ENCODE data around the gene ZDHHC3. TPM values are rescaled to one million over a fixed set of nuclear protein-coding genes. Genes with fewer than 3 reads are reported as not detected.

Gene ZDHHC3
- total and polyA plus RNA-seq, 8 donors, result 86.8 to 134 (median 123) TPM

DNA sequence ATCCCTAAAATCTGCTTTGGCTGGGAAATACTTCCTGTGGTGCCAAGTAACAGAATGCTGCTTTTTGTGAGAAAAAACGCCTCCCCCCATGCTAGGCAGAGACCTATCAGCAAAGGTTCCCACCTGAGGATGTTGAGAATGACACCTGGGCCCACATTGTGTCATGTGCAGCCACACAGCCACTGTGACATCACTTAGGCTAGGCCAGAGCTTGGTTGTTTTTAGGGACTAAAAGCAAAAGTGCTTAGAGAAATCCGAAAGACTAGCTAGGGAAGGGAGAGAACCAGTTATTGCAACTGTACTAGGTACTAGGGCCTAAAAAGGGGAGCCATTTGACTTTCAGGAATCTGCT, 6.2 kb downstream of the ZDHHC3 start:
- Histone ChIP-seq H3K4me3 (no peak overlapping the region), H3K36me3 (no peaks in the 10 kb centered on the region), H3K4me1 (peaks cover 13 to 87% of the 10 kb centered on the region in 2 donors), H3K27me3 (no peaks in the 10 kb centered on the region), H3K9me3 (no peaks in the 10 kb centered on the region), H3K27ac (peak overlapping the region in 1 of 2 donors; percentile 73)
- ATAC-seq (no peak), DNase-seq (no peak)
- TF ChIP-seq, protein P1, sequence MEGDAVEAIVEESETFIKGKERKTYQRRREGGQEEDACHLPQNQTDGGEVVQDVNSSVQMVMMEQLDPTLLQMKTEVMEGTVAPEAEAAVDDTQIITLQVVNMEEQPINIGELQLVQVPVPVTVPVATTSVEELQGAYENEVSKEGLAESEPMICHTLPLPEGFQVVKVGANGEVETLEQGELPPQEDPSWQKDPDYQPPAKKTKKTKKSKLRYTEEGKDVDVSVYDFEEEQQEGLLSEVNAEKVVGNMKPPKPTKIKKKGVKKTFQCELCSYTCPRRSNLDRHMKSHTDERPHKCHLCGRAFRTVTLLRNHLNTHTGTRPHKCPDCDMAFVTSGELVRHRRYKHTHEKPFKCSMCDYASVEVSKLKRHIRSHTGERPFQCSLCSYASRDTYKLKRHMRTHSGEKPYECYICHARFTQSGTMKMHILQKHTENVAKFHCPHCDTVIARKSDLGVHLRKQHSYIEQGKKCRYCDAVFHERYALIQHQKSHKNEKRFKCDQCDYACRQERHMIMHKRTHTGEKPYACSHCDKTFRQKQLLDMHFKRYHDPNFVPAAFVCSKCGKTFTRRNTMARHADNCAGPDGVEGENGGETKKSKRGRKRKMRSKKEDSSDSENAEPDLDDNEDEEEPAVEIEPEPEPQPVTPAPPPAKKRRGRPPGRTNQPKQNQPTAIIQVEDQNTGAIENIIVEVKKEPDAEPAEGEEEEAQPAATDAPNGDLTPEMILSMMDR (IDR thresholded peaks at IDR 0.05), result no peak
- intact Hi-C loops (cut with DNase I), result no loop called here

DNA sequence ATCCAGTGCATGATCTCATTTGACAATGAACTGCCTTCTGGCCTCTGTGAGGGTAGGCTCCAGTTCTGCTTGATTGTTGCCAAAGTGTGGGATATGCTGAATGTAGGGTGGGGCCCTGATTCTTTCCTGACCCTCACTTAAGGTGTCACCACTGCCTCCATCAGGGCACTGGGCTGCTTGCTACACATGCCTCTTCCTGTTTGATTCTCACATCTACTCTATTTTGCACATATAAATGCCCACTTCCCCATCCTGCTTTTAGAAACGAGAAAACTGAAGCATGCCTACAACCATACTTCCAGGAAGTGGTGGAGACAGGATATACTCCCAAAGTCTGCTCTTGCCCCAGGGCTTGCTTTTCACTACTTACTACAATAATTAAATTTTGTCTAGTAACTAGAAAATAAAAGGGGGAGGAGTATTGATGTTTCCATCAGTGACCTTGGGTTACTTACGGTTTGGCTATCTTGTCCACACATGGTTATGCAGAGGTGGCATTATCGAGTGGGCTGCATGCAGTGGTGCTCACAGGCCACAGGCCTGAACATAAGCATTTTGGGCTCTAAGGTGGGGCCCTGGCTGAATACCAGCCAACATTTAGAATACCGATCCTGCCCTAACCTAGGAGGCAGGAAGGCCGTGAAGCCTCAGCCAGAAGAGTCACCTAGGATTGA, 6.7 kb downstream of the ZDHHC3 start:
- H3K9me3 ChIP-seq, result no peaks in the 10 kb centered on the region
- no peak for ATAC-seq
- no peak overlapping the region for H3K4me3 ChIP-seq
- no peak for DNase-seq
- H3K4me1 ChIP-seq, result peaks cover 8 to 87% of the 10 kb centered on the region in 2 donors
- H3K36me3 ChIP-seq, result no peaks in the 10 kb centered on the region
- peak overlapping the region in 1 of 2 donors; percentile 73 for H3K27ac ChIP-seq
- no peaks in the 10 kb centered on the region for H3K27me3 ChIP-seq
- intact Hi-C loops (cut with DNase I), result no loop called here
- TF ChIP-seq, protein P1 (IDR thresholded peaks at IDR 0.05), result no peak

DNA sequence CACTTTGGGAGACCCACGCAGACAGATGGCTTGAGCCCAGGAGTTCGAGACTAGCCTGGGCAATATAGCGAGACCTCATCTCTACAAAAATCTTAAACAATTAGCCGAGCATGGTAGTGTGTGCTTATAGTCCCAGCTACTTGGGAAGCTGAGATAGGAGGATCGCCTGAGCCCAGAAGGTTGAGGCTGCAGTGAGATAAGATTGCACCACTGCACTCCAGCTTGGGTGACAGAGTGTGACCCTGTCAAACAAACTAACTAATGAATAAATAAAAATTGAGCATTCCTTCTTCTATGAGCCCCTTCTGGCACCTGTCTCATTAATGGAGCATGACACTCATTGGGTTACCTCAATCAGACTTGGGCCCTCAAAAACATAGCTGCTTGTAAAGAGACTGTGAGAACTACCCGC, 7.5 kb downstream of the ZDHHC3 start:
- Histone ChIP-seq H3K4me3 (no peak overlapping the region), H3K9me3 (no peaks in the 10 kb centered on the region), H3K4me1 (peaks cover 13 to 88% of the 10 kb centered on the region in 2 donors), H3K27me3 (no peaks in the 10 kb centered on the region), H3K36me3 (no peaks in the 10 kb centered on the region), H3K27ac (peak overlapping the region in 1 of 2 donors; percentile 73)
- intact Hi-C loops (cut with DNase I), result no loop called here
- DNase-seq, result no peak
- no peak for ATAC-seq
- TF ChIP-seq, protein P1 (IDR thresholded peaks at IDR 0.05), result no peak

DNA sequence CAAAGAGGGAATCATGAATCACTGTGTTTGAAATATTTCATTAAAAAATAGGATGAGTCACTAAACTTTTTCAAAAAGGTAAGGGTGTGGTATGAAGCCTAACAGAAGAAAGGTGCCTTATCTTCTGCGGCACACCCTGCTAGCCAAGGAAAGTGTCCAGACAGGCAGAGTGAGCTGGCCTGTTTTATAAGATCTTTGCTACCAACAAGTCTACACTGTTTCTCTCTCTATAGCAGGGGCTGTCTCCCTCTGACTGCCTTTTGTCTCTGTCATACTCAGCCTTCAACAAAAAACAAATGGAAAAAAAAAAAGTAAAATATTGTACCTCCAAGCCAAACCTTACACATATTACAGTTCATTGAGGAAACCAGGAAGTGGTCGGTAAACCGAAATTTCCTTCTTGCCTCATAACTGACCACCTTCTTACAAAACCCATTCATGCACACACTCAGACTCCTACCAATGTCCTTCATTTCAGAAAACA, 9.1 kb downstream of the ZDHHC3 start:
- H3K27ac ChIP-seq, result peak overlapping the region in 1 of 2 donors; percentile 73
- ATAC-seq (peak; percentile 37), DNase-seq (no peak)
- TF ChIP-seq, protein P1 (IDR thresholded peaks at IDR 0.05), result no peak
- no peaks in the 10 kb centered on the region for H3K27me3 ChIP-seq
- H3K4me1 ChIP-seq, result peaks cover 13 to 84% of the 10 kb centered on the region in 2 donors
- no peaks in the 10 kb centered on the region for H3K36me3 ChIP-seq
- intact Hi-C loops (cut with DNase I), result no loop called here
- H3K9me3 ChIP-seq, result no peaks in the 10 kb centered on the region
- no peak overlapping the region for H3K4me3 ChIP-seq

DNA sequence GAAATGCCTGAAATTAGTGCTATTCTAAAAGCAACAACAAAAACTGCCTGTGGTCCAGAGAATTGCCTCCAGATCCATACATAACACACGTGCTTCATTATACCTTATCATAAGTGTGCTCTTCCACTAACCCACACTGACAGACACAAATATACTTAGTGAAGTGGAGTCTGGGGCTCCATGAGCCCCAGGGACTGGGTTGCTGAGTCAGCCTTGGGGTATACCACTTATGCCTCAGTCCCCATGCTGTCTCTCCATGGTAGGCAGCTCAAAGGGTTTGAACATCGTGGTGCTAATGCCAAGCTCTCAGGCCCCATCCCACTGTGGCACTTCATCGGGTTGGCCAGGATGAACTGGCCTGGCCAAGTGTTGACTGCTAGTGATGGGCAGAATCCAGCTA, 10.8 kb downstream of the ZDHHC3 start:
- H3K9me3 ChIP-seq, result no peaks in the 10 kb centered on the region
- no peak overlapping the region for H3K4me3 ChIP-seq
- peaks cover 13 to 90% of the 10 kb centered on the region in 2 donors for H3K4me1 ChIP-seq
- no peak for DNase-seq
- intact Hi-C loops (cut with DNase I), result no loop called here
- ATAC-seq, result no peak
- no peak overlapping the region for H3K27ac ChIP-seq
- no peaks in the 10 kb centered on the region for H3K27me3 ChIP-seq
- H3K36me3 ChIP-seq, result no peaks in the 10 kb centered on the region
- TF ChIP-seq, protein P1 (IDR thresholded peaks at IDR 0.05), result no peak

Measured in left lung (tissue), 10 donors.